Activated CD4-positive, CD25-positive, alpha-beta regulatory T cell treated with anti-CD3 and anti-CD28 coated beads, Interleukin-2, amount 50 U/mL, for 72 hours (primary cell): ENCODE measurements around the gene LRRC66.

ENCODE experiments used
- DNase-seq: peaks from one replicate; pipeline ENCODE4 v3.0.0; 2021

Gene LRRC66

GRCh38 chr4:52012651-52013050, 7.5 kb downstream of the LRRC66 start:
- DNase-seq = no peak

GRCh38 chr4:52010986-52011385, 9.2 kb downstream of the LRRC66 start:
- DNase-seq = no peak

DNA sequence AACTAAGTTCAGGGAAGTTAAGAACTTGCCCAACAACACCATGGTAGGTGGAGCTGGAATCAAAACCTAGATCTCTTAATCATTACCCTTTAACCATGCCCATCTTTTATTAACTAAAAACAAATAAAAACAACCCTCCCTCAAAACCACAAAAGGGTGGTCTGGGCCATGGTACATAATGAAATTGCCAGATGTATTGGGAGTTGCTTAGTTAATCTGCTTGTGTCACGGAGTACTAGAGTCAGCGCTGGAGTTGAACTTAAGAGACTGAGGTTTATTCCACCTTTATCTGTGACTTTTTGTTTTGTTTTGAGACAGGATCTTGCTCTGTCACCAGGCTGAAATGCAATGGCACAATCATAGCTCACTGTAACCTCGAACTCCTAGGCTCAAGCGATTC, 13.3 kb downstream of the LRRC66 start:
- DNase-seq = no peak

GRCh38 chr4:52005604-52006273, 14.4 kb downstream of the LRRC66 start:
- DNase-seq = no peak

DNA sequence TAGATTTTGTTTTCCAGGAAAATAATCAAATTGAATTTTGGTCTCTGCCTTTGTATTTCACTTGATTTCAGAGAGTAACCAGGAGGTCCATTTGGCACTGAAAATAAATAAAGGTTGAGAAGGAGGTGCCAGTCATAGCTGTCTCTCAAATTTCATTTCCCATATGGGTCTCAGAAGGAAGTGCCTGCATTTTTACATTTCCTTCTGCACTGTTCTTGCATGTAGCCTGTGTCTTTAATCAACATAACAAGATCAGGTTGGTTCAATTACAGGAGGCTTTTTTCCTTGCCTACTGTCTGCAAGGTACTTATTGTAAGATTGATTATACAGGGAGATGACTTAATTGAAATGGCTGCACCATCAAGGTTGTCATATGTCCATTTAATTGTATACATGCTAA, 15.7 kb downstream of the LRRC66 start:
- DNase-seq = no peak

GRCh38 chr4:52001616-52002015, 18.5 kb downstream of the LRRC66 start:
- no peak for DNase-seq

GRCh38 chr4:51999250-51999649, 20.9 kb downstream of the LRRC66 start:
- no peak for DNase-seq

- DNase-seq = no peak
Observed at GRCh38 chr4:51998837-51999236, 21.3 kb downstream of the LRRC66 start.

- no peak for DNase-seq
Observed at GRCh38 chr4:51997647-51998046, 22.5 kb downstream of the LRRC66 start.

DNA sequence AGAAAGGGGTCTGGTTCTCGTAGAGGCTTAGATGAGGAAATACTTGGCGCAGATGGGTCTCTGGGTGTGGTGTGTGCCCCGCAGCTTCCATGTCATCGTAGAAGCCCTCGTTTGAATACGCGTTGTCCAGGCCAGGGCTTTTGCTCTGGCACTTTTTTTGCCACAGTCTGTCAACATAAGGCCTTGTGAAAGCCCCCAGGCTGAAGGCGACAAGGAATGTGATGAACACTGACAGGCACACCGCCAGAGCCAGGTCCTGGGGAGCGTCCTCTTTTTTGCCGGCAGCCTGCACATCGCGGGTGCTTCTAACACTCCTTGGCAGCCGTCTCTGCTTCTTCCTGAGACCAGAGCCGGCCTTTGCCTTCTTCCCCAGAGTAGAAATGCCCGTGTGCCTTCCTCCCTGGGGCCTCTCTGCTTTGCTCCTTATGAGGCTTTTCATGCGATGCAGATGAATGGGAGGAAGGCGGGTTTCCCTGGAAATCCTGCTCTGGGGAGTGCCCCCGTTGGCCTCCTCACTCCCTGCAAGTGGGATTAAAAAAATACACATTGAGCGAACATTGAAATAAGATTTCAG, 24.4 kb downstream of the LRRC66 start:
- no peak for DNase-seq

DNA sequence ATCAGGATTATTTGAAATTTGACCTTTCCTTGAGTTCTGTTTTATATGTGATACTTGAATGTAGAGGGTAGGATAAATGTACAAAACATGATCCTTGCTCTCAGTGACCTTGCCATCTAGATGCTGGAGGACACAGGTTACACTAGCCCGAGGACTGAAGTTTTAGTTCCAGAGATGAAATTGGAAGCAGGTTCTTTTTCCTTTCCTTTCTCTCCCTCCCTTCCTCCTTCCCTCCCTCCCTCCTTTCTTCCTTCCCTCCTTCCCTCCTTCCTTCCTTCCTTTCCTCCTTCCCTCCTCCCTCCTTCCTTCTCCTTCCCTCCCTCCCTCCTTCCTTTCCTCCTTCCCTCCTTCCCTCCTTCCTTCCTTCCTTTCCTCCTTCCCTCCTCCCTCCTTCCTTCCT, 54.3 kb downstream of the LRRC66 start:
- DNase-seq = no peak

DNA sequence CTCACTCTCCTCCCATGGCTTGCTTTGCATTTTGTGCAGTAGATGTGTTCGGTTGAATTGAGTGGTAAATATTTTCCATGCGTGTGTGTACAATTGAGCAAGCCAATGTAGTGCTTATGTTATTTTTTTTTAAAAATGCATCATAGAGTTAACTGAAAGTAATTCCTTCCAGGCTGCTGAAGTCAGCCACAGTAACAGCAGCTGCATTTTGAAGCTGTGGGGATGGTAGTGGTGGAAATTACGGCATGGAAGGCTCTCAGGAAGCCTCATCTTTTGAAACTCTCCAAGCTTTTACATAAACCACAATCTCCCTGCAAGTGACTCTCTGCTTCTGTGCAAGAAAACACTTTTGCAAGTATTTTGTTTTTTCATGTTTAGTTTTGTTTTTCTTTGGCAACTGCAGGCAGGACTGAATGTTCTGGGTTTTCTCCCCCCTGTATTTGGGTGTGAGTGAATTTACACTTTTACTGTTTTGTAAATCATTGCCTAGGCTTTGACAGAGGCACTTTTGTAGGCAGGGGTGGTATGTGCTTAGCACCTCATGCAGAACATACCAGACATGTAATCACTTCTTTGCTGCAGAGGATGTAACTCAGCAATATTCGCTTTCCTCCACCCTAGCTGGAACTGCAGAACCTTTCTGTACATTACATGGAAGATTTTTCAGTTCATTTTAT, 56.2 kb downstream of the LRRC66 start:
- no peak for DNase-seq

DNA sequence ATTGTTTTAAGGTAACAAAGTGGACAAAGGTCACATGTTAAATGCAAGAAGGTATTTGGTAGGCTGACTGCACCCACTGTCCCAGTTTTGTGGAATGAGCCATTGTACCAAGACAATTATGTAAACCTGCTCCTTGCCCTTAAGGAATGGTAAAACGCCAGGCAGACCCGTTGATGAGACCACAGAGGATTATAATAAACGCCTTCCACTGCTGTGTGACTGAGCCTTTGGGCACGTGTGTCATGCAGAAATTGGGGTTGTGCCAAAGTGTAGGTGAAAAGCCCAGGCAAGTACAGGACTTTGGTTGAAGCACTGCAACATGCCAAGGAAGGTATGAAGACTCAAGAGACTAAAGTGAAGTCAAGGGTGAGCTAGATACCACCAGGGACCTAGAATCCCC, 59.7 kb downstream of the LRRC66 start:
- DNase-seq = no peak

GRCh38 chr4:51958199-51958968, 61.8 kb downstream of the LRRC66 start:
- no peak for DNase-seq
